GM12873 (cell line): ENCODE data around the gene APLN.
A peak's percentile ranks its signal among the peaks of the same experiment; 100 is the strongest.

ENCODE experiments used
- TF ChIP-seq, protein P1 (sequence below): IDR thresholded peaks from 2 replicates; pipeline ENCODE4 v1.5.1; 2012; ENCODE audit warnings: low read depth, mild to moderate bottlenecking, moderate library complexity, low read length, control low read depth; ENCODE audit not compliant: insufficient read depth; ENCODE audit errors: missing control alignments

The APLN gene

DNA sequence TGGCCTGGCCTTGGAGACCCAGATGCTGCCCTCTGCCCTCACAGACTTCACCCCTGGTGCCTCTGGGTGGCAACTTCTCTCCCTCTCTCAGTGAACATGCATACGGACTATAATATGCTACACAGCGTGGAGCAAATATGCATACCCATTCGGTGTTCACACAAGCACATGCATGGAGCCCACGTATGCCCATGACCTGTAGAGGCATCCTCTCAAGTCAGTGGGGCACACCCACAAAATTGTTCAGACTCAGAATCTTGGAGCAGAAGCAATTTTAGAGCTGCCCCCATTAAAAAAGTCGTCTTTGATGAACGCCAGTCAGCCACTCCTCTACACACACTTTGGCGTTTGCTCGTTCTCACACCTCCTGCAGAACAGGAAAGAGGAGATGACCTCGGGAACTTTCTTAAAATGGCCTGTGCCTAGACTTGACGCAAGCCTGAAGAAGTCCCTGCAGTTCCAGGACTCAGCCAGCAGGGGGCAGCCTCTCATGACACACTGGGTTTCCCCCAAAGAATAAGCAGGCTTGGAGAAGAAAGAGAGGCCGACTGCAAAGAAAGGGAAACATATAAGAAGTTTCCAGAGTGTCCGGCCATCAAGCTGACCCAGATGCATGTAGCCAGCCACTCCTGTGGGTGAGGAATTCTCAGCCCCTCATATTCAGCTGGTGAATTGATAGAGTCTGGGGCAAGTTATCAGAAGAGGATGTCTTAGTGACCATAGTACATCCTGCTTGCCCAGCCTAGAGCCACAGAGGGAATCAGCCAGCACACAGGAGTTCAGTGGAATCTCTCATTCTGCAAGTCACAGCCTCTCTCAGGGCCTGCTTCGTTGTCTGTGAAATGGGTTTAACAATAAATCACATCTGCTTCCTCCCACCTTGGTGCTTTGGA is 17.3 kb downstream of the APLN start:
- TF ChIP-seq, protein P1, sequence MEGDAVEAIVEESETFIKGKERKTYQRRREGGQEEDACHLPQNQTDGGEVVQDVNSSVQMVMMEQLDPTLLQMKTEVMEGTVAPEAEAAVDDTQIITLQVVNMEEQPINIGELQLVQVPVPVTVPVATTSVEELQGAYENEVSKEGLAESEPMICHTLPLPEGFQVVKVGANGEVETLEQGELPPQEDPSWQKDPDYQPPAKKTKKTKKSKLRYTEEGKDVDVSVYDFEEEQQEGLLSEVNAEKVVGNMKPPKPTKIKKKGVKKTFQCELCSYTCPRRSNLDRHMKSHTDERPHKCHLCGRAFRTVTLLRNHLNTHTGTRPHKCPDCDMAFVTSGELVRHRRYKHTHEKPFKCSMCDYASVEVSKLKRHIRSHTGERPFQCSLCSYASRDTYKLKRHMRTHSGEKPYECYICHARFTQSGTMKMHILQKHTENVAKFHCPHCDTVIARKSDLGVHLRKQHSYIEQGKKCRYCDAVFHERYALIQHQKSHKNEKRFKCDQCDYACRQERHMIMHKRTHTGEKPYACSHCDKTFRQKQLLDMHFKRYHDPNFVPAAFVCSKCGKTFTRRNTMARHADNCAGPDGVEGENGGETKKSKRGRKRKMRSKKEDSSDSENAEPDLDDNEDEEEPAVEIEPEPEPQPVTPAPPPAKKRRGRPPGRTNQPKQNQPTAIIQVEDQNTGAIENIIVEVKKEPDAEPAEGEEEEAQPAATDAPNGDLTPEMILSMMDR: peak; percentile 98

GRCh38 chrX:129636175-129636681 is 18.5 kb downstream of the APLN start:
- TF ChIP-seq, protein P1: no peak

DNA sequence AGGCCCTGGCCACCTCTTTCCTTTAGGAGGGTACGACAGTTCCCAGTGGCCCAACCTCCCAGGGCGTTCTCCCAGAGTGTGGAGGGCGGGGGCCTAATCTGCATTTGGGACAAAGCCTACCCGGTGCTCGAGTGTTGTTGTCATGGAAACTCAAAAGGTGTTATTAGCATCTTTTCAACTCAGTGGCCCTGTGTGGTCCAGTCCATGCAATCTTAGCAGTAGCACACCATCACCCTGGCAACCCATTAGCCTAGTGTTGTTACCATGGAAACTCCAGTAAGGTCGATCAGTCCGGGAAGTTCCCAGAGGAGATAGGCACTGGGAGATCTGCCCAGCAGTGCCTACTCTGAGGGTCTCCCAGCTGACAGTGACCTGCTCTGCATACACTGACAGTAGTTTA is 20.2 kb downstream of the APLN start:
- TF ChIP-seq, protein P1: no peak

DNA sequence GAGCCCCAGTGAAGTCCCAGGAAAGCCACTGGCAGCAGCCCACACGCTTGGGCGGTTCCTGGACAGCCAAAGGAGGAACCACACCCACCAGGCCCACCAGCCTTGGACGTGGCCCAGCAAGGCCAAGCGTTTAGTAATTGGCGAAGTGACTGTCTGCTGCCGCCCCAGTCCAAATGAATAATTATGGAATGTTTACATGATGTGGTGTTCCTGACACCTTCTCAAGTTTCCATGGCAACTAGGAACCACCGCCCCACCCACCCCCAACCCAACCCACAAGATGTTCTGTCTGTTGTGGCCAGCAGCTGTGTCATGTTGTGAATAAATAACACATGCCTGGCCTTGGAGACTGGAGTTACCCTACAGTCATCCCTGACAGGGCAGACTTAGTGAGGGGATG is 22.3 kb downstream of the APLN start:
- TF ChIP-seq, protein P1: no peak

DNA sequence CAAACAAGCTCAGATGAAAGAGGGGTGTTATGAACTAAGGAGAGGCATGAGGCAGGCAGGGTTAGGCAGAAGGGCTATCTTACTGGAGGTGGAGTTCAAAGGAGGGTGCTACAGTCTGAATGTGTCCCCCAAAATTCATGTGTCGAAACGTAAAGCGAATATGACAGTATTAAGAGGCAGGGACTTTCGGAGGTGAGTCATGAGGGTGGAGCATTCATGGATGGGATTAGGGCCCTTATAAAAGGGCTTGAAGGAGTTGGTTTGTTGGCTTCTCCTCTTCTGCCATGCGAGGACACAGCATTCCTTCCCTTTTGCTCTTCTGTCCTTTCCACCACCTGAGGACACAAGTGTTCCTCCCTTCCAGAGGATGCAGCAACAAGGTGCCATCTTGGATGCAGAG is 22.9 kb downstream of the APLN start:
- TF ChIP-seq, protein P1: no peak

DNA sequence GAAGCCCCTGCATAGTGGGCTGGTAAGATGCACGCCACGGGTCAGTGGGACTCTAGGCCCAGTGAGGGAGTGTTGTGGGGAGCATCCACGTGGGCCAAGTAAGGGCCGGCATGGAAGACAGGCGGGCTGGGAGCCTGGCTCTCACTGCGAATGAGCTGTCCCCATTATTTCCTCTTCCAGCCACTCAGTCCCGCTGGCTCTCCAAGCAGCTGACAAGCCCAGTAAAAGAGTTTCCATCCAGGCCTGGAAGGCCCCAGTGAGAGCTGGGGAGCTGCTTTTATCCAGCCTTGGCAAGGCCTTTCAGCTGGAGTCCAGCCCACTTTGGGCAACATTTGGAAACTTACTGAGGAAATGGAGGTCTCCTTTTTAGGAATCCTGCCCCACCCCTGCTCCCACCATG is 24.9 kb downstream of the APLN start:
- TF ChIP-seq, protein P1: no peak

DNA sequence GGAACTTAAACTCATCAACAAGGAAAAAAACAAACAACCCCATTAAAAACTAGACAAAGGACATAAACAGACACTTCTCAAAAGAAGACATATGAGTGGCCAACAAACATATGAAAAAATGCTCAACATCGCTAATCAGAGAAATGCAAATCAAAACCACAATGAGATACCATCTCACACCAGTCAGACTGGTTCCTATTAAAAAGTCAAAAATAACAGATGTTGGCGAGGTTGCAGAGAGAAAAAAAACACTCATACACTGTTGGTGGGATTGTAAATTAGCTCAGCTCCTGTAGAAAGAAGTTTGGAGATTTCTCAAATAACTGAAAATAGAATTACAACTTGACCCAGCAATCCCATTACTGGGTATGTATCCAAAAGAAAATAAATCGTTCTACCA is 28.7 kb downstream of the APLN start:
- TF ChIP-seq, protein P1: no peak
